Endothelial cell of umbilical vein (primary cell): ENCODE results near the gene MN1. TPM values are rescaled to one million over a fixed set of nuclear protein-coding genes. Genes with fewer than 3 reads are reported as not detected.

Source experiments
- BruUV-seq: library from RNA; stranded (reverse); fragments of 400-500 nt; replicated peaks from 2 replicates; lab custom pipeline; 2021; lab: Mats Ljungman, UMichigan
- CTCF ChIA-PET: fragments of 300-600, 350-600 bp; sonication (Branson Sonifier 250); formaldehyde crosslinking; loops from one replicate; lab custom pipeline; 2021; ENCODE audit warnings: antibody characterized with exemption, inconsistent platforms; lab: Charles Lee
- POLR2A ChIA-PET: fragments of 300-600, 350-600 bp; sonication (Branson Sonifier 250); formaldehyde crosslinking; loops from one replicate; lab custom pipeline; 2021; ENCODE audit warnings: antibody characterized with exemption, inconsistent platforms; lab: Charles Lee
- DNase-seq: peaks from one replicate; pipeline ENCODE4 v3.0.0-alpha.2; 2011; ENCODE audit warnings: low read depth, low spot score
- FAIRE-seq: peaks from 2 replicates; lab custom pipeline; 2011; peaks lifted over from hg19 to GRCh38; lab: Jason Lieb, UNC
- H2AFZ ChIP-seq: 2 replicates; pipeline ENCODE4 v1.6.0; 2012; ENCODE audit warnings: low read depth, low read length, control low read depth, inconsistent platforms
- H3K27ac ChIP-seq: 2 replicates; pipeline ENCODE4 v1.5.1; 2011; ENCODE audit warnings: low read depth, mild to moderate bottlenecking, control low read depth, low read length, moderate library complexity; ENCODE audit not compliant: insufficient read depth
- H3K27me3 ChIP-seq, 2 experiments: 2 replicates each; pipeline versions ENCODE4 v1.6.0 to v1.6.1; 2011; ENCODE audit warnings: low read length in 2 of 2, mixed read lengths in 1 of 2; ENCODE audit not compliant: control insufficient read depth in 2 of 2, insufficient read depth in 2 of 2
- H3K36me3 ChIP-seq, 2 experiments: 2 replicates in 1 of 2; 3 replicates in 1 of 2; pipeline ENCODE4 v1.5.1; 2011; ENCODE audit warnings: low read length in 2 of 2, mild to moderate bottlenecking in 1 of 2, moderate library complexity in 1 of 2; ENCODE audit not compliant: control insufficient read depth in 2 of 2, insufficient read depth in 2 of 2; ENCODE audit errors: extremely low read depth in 1 of 2
- H3K4me1 ChIP-seq: 3 replicates; pipeline ENCODE4 v1.5.1; 2011; ENCODE audit warnings: mild to moderate bottlenecking, low read length; ENCODE audit not compliant: control insufficient read depth, insufficient read depth; ENCODE audit errors: extremely low read depth
- H3K4me2 ChIP-seq: 2 replicates; pipeline ENCODE4 v1.6.1; 2011; ENCODE audit warnings: low read length, control low read depth, mixed read lengths; ENCODE audit not compliant: insufficient read depth
- H3K4me3 ChIP-seq, 3 experiments: fragments of 200-600 bp in 1 of 3; sonication (generic), shearing (Covaris generic) in 1 of 3; replicated peaks in 1 of 3; 2 replicates each; pipeline ENCODE4 v1.5.1; 2011 to 2016; ENCODE audit warnings: control low read depth in 3 of 3, low read length in 3 of 3, mild to moderate bottlenecking in 2 of 3, inconsistent platforms in 1 of 3, low read depth in 1 of 3, moderate library complexity in 1 of 3; ENCODE audit not compliant: insufficient read depth in 1 of 3
- H3K79me2 ChIP-seq: 2 replicates; pipeline ENCODE4 v1.6.0; 2012; ENCODE audit warnings: low read length, inconsistent platforms; ENCODE audit not compliant: control insufficient read depth, insufficient read depth
- H3K9ac ChIP-seq: replicated peaks from 2 replicates; pipeline ENCODE3; 2011; ENCODE audit warnings: low read length, control low read depth; ENCODE audit not compliant: insufficient read depth; ENCODE audit errors: extremely low read depth
- H3K9me1 ChIP-seq: replicated peaks from 3 replicates; pipeline ENCODE4 v1.6.0; 2011; ENCODE audit warnings: mild to moderate bottlenecking, low read length; ENCODE audit not compliant: control insufficient read depth, insufficient read depth; ENCODE audit errors: extremely low read depth
- H3K9me3 ChIP-seq: replicated peaks from 2 replicates; pipeline ENCODE4 v1.5.1; 2012; ENCODE audit warnings: low read length, inconsistent platforms; ENCODE audit not compliant: control insufficient read depth, insufficient read depth
- H4K20me1 ChIP-seq: replicated peaks from 2 replicates; pipeline ENCODE3; 2011; ENCODE audit warnings: mild to moderate bottlenecking, low read length; ENCODE audit not compliant: control insufficient read depth, insufficient read depth; ENCODE audit errors: extremely low read depth
- CTCF ChIP-seq, 2 donors: IDR thresholded peaks; 1 replicate in 1 of 2; 2 replicates in 1 of 2; pipeline ENCODE4 v1.5.1; 2011; ENCODE audit warnings: low read length in 2 of 2, mild to moderate bottlenecking in 2 of 2, moderate library complexity in 2 of 2, control low read depth in 1 of 2, inconsistent platforms in 1 of 2, low read depth in 1 of 2; ENCODE audit not compliant: insufficient read depth in 1 of 2; ENCODE audit errors: extremely low read depth in 1 of 2
- EZH2 ChIP-seq: IDR thresholded peaks from 2 replicates; pipeline ENCODE4 v1.6.1; 2012; ENCODE audit warnings: borderline replicate concordance, low read depth, mild to moderate bottlenecking, moderate library complexity, low read length, inconsistent platforms; ENCODE audit not compliant: severe bottlenecking
- FOS ChIP-seq: IDR thresholded peaks from 2 replicates; pipeline ENCODE4 v1.6.1; 2011; ENCODE audit warnings: mild to moderate bottlenecking, low read length, moderate library complexity, borderline replicate concordance; ENCODE audit not compliant: insufficient read depth
- GATA2 ChIP-seq: IDR thresholded peaks from 2 replicates; pipeline ENCODE4 v1.7.0; 2011; ENCODE audit warnings: low read depth, mild to moderate bottlenecking, moderate library complexity, mixed read lengths, low read length; ENCODE audit not compliant: insufficient read length, insufficient read depth
- JUN ChIP-seq: IDR thresholded peaks from 2 replicates; pipeline ENCODE4 v1.6.1; 2011; ENCODE audit warnings: borderline replicate concordance, low read depth; ENCODE audit not compliant: insufficient read length, insufficient read depth
- MYC ChIP-seq: IDR thresholded peaks from one replicate; pipeline ENCODE4 v1.6.1; 2011; ENCODE audit warnings: mild to moderate bottlenecking, low read depth, low read length
- POLR2A ChIP-seq: IDR thresholded peaks from 2 replicates; pipeline ENCODE4 v1.6.1; 2012; ENCODE audit warnings: low read depth, mild to moderate bottlenecking, control low read depth, low read length
- POLR2AphosphoS5 ChIP-seq: IDR thresholded peaks from 2 replicates; pipeline ENCODE4 v1.6.1; 2012; ENCODE audit warnings: low read depth, mild to moderate bottlenecking, control low read depth, low read length, moderate library complexity; ENCODE audit not compliant: insufficient read depth
- dilution Hi-C: fragments of 300-500 bp; cut with MboI; formaldehyde crosslinking; loops from one replicate; pipeline ENCODE4 v1.15.0; 2019; ENCODE audit warnings: low sequenced_read_pairs; ENCODE audit not compliant: extremely low pct_ligation_motif_present
- intact Hi-C: fragments of 100-400 bp; cut with micrococcal nuclease; formaldehyde crosslinking; loops from one replicate; pipeline ENCODE4 v1.10.0; 2022
- polyA plus RNA-seq, 4 experiments: library from polyadenylated mRNA; depleted of rRNA in 3 of 4; stranded (reverse) in 3 of 4; unstranded in 1 of 4; fragments of >200 nt; gene quantifications; 2 replicates each; pipeline versions ENCODE4 v1.2.1 to v1.2.3, GENCODE V29; 2011 to 2012; ENCODE audit warnings: missing spikeins in 1 of 4
- total RNA-seq: library from RNA; stranded (reverse); gene quantifications from 2 replicates; pipeline ENCODE4 v1.2.3, GENCODE V29; 2021
- TF ChIP-seq, protein P1 (sequence below): IDR thresholded peaks from 2 replicates; pipeline ENCODE4 v1.6.1; 2011; ENCODE audit not compliant: insufficient read depth, insufficient read length

Gene MN1
- total and polyA plus RNA-seq, 2 donors (not counting 3 experiments of a cell fraction or from before 2014, with no cell fraction given) = 3.8 to 5.2 TPM

GRCh38 chr22:27835446-27835845, 33.9 kb upstream of the MN1 start:
- POLR2A ChIA-PET = no interaction called here
- Histone ChIP-seq H3K27me3 (no peaks in the 10 kb centered on the region), H3K9ac (no peak overlapping the region), H3K36me3 (no peaks in the 10 kb centered on the region), H3K27ac (no peak overlapping the region), H3K4me3 (no peak overlapping the region), H3K4me1 (no peaks in the 10 kb centered on the region), H3K4me2 (no peak overlapping the region), H2AFZ (no peak overlapping the region), H3K9me3 (no peaks in the 10 kb centered on the region), H3K9me1 (no peaks in the 10 kb centered on the region), H4K20me1 (no peaks in the 10 kb centered on the region), H3K79me2 (no peaks in the 10 kb centered on the region)
- DNase-seq (no peak), FAIRE-seq (no peak)
- CTCF ChIA-PET = no interaction called here
- no TSS peak for BruUV-seq
- dilution Hi-C loops = no loop called here
- intact Hi-C loops = no loop called here
- TF ChIP-seq, protein P1, sequence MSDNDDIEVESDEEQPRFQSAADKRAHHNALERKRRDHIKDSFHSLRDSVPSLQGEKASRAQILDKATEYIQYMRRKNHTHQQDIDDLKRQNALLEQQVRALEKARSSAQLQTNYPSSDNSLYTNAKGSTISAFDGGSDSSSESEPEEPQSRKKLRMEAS = no peak
- TF ChIP-seq EZH2 = no peak
- no peak for TF ChIP-seq GATA2
- TF ChIP-seq MYC = no peak
- TF ChIP-seq CTCF (IDR thresholded peaks at IDR 0.05; ENCODE audit: extremely low read depth in 1 of 2, insufficient read depth in 1 of 2, low read depth in 1 of 2, low read length in 2 of 2) = no peak
- no peak for TF ChIP-seq POLR2A
- TF ChIP-seq FOS = no peak
- TF ChIP-seq JUN = no peak
- no peak for TF ChIP-seq POLR2AphosphoS5
